Fibroblast of skin of left quadriceps (primary cell): ENCODE results near the gene GPR45.
A peak's percentile ranks its signal among the peaks of the same experiment; 100 is the strongest.
"Not testable (repeated sequence)": the region's sequence is repeated elsewhere in the genome, so short reads cannot be mapped to it uniquely, and the experiment has no call there.

Experiments
- DNase-seq, 2 experiments: peaks; one replicate each; pipeline ENCODE4 v3.0.0-alpha.2; 2013; ENCODE audit warnings: low read depth in 2 of 2

GPR45 gene, protein sequence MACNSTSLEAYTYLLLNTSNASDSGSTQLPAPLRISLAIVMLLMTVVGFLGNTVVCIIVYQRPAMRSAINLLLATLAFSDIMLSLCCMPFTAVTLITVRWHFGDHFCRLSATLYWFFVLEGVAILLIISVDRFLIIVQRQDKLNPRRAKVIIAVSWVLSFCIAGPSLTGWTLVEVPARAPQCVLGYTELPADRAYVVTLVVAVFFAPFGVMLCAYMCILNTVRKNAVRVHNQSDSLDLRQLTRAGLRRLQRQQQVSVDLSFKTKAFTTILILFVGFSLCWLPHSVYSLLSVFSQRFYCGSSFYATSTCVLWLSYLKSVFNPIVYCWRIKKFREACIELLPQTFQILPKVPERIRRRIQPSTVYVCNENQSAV

DNA sequence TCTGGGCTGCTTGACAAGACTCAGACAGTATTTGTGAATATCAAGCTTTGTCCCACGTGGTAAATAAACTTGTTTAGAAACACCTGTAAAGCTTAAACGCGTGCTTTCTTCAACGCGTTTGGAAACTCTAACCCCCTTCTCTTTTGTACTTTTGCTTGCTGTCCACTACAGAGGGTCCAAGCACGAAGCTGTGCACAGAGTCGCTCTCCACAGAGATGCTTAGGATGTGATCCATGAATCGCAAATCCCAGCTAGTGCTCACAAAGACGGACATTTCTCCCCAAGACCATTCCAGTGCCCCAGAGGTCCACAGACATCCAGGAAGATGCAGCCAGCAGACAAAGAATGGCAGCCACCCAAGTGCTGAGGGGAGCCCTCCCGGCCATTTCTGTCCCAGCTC, at the start of gene GPR45:
Gene GPR45 (plus strand): TSS at position 301 of the 400 bp plus-strand sequence. CDS start 116 bp downstream, outside the sequence.
- no peak for DNase-seq

DNA sequence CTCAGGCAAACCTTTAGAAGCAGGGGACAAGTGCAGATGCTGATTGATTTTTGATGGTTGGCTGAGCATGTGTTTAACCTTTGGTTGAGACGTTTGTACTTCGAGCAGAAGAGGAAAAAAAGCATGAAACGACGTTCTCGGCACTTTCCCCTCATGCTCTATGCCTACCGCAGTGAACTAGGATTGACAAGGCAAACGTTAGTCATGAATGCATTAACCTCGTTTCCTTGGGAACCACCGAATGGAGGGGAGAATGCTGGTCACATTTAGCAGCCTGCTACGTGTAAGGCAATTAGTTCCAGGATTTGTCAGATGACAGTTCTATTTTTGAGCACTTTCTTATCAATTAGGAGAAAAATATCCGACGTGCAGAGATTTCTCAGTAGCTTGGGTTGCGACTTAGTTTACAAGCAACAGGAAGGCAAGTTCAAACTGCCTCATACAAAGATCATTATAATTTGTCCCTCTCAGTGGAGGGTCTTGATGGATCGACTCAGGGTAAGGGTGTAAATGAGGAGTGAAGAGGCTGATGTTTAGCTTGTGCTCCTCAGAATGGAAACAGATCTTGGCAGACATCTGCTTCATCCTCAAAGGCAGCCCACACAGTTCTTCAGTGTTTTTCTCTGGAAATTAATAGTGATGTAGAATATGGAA, 47.4 kb upstream of the GPR45 start:
- DNase-seq, result no peak

DNA sequence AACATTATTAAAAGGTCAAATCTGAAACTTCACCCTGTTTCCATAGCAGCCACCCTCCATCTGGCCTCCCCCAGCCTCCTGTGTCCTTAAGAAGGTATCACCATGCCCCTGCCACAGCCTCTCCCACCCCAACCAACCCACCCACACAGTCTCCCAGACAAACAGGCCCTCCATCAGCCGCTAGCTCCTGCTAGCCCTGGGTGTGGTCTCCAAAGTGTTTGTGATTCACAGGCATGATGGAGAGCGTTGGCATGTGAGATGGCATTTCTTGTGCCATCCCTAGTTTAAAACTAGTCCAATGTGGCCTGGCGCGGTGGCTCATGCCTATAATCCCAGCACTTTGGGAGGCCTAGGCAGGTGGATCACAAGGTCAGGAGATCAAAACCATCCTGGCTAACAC, 44.9 kb upstream of the GPR45 start:
- DNase-seq, result no peak

DNA sequence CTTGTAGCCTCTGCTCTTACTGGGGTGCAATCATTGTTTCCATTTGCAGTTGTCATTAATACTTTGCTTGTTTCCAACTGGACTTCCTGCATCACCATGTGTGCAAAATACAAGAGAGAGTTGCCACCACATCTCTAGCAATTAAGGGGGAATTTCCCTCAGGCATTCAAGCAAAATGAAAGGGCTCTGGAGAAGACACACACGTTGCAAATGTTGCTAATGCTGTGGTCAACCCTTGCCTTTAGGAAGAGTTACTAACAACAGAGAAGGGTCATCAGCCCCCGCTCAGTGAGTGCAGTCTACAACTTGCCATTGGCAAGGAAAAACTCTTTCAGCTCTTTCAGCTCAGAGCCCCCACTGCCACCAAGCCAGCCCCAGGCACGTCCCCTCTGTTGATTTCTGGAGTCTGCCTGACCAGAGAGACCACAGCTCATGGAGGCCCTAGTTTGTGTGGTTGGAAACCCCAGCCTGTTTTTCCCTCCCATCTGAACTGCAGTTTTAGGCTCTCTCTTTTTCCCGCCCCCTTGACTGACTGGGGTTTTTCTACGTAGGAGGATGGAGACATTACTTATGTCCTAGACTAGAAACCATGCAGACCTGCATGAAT, 25.9 kb upstream of the GPR45 start:
- no peak for DNase-seq

DNA sequence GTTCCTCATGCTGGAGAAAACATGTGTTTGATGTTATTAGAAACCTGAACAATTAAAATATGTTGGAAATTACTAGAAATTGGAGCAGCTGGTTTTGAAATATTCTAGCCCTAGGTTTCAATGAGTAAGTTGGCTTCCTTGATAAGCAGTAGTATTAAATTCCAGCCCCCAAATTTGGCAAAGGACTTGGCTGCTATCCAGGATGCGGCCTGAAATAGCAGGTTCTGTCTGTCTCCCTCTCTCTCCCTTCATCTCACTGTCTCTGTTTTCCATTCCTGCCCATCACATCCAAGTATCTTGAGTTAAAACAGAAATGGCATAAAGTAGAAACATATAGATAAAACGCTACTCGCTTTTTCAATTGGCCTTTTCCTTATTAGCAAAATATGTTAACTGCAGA, 20.9 kb upstream of the GPR45 start:
- no peak for DNase-seq

DNA sequence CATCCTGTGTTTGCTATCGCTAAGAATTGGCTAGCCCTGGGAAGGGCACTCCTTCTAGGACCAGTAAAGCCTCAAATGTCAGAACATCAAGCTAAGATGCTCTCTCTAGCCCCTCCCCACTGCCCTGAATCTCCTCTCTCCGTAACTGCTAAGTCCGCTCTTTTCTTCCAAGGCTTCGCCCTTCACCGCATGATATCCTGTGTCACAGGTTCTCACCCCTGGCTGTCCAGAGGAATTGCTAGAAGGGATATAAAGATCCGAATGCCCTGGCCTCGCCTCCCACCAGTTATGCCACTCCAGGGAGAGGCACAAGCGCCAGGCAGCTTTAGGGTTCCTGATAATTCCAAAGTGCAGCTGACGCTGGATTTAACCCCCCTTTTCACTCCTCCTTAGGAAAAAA, 17.1 kb upstream of the GPR45 start:
- no peak for DNase-seq

DNA sequence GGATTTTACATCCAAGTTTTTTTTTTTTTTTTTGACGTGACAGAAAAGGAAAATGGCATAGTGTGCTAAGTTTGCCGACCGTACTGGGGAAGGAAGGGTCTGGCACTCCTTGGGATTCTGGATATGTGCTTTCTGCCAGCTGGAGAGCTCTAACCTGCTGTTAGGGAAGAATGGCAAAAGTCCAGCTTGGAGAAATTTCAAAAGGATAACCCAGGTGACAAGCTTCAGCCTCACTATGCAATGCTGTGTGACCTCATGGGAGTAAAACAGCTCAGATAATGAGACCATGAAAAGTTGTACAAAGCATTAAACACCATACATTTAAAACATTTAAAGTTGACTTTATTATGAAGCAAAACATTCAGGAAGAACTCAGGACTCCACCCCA, 10.3 kb upstream of the GPR45 start:
- DNase-seq, result no peak

DNA sequence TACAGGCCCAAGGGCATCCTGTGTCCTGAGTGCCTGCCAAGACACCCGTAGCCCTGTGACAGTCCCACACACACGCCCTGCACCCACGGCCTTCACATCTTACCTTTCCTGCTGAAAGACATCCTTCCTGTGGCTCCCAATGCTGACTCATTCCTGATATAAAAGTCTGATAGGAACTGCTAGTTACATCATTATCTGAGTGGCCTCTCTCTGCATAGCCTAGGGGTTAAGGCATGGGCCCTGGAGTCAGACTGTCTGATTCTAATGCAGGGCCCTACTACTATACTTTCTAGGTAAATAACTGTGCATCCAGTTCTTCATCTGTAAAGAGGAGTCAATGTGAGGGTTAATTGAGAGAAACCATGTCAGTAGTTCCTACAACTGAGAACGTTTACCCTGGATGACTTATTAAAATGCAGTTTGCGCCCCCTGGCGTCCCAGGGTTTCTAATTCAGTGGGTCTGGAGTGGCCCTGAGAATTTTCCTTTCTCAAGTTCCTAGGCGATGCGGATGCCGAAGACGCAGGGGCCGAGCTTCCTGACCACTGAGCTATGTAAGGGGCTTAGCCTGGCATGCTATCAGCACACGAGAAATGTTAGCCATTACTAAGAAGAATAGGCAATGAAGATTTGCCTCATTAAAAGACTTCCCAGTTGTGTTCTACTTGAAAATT, 6.0 kb upstream of the GPR45 start:
- peak; percentile 62 to 68 for DNase-seq

DNA sequence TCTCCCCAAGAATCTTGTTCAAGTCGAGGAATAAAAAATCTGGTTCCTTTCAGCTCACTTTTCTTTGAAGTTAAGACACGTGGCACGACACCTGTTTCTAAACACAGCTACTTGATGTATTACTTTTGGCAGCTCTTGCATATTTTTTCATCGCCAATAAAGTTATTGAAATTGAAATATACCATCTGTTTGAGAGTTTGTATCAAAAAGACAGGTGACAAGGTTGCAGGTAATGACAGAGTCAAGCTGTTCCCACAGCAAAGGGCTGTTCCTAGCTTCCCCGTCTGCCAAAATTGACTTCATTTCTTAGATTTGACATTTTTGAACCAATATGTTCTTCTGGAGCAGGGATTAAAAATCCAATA, 5.5 kb upstream of the GPR45 start:
- no peak for DNase-seq

DNA sequence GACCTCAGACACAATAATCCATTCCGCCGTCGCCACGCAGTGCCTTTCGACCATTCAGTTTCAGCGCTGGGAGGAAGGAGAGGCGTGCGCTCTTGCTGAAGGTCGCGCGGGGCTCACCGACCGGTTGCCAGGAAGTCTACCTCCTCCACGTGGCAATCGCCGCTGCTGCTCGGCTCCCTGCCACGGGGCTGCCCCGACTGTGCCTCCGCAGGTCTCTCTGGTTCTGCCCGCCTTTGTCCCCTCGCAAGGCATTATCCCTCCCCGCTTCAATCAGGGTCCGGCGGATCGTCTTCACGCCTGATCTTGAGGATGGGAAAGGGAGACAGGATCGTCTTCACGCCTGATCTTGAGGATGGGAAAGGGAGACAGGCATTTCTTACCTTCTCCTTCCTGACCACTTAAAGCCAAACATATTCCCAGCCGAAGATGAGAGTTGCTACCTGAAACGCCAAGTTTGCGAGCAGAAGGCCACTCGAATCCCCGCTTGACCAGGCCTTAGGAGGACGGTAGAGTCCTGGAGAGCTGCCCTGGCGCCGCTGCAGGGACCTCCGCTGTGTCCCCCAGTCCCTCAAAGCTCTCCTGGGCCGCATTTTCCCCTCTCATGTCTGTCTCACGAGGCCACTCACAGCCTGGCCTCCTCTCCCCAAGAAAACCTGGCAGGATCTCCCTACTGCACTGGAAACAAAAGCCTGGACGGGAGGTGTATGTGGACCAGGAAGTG, 4.3 kb upstream of the GPR45 start:
- no peak for DNase-seq

DNA sequence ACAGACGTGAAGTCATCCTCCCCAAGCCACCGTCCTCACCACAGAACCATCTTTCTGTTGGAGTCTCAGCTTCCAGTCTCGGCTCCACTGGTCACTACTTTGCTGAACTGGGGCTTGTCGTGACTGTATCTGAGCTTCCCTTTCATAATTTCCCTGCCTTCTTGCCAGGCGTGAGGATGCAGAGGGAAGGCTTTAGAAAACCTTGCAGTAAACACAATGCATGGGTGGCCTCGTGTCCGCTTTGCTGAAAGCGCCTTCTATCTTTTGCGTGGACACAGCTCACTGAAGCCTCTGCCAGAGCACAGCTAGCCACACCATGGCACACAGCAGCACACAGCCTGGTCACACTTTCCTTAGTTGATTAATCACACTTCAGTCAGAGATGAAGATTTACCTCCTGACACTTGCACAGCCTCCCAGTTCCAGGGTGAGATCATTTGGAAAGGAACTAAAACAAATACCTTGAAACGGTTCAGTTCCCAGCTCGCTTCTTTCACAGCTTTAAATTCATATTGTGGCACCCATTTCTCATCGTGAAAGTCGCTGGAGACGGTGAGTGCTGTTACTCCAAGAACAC, 2.8 kb upstream of the GPR45 start:
- DNase-seq, result no peak

DNA sequence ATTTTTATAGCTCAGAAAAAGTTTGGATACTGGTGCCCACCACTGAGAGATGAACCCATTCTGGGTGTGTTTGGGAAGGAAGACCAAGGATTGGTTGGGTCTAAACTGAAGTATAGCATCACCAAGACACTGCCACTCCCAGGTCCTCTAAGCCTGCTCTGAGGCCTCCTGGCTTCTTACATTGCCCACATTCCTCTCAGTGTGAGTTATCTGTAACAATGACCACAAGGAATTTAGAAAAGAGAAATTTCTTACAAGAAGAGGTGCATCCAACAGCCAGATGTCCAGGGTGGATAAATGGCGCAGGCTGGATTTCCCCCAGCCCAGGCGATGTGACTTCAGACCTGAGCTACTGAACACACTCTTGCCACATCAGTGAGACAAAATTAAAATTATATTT, 1.6 kb upstream of the GPR45 start:
- DNase-seq, result peak; percentile 85 to 89

DNA sequence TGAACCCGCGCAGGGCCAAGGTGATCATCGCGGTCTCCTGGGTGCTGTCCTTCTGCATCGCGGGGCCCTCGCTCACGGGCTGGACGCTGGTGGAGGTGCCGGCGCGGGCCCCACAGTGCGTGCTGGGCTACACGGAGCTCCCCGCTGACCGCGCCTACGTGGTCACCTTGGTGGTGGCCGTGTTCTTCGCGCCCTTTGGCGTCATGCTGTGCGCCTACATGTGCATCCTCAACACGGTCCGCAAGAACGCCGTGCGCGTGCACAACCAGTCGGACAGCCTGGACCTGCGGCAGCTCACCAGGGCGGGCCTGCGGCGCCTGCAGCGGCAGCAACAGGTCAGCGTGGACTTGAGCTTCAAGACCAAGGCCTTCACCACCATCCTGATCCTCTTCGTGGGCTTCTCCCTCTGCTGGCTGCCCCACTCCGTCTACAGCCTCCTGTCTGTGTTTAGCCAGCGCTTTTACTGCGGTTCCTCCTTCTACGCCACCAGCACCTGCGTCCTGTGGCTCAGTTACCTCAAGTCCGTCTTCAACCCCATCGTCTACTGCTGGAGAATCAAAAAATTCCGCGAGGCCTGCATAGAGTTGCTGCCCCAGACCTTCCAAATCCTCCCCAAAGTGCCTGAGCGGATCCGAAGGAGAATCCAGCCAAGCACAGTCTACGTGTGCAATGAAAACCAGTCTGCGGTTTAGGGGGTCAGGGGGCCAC, 897 bp downstream of the GPR45 start:
- DNase-seq, result no peak

DNA sequence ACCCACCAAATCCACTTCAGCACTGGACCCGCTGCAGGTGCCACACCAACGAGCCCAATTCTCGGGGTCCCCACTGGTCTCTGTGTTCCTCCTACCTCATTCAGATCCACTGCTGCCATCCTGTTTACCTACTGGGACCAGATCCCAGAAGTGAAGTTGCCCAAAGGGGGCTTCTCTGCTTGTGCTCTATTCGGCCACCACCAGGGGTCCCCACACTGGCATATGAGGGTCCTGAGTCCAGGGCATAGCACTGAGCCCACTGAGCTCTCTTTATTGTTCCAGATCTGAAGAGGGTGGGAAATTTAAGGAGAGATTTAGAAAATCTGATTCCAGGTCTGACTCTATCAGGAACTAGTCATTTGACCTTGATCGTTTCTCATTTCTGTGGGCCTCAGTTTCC, 2.4 kb downstream of the GPR45 start:
- no peak for DNase-seq

DNA sequence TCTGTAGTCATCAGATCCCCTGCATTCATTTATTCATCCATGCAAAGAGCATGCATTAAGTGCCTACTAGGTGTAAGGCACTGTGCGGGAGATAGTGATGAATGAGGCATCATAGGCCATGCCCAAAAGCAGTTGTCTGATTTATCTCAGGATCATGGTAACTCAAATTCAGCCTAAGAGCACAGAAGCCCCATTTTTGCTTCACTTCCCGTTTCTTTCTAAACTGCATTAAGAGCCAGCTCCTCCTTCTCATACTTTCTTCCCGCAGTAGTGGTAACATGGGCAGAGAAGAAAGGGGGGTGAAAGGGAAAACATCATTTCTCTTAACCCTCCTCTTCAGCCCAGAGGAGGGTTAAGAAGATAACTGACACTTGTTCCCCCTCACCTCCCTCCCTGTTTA, 2.9 kb downstream of the GPR45 start:
- no peak for DNase-seq

DNA sequence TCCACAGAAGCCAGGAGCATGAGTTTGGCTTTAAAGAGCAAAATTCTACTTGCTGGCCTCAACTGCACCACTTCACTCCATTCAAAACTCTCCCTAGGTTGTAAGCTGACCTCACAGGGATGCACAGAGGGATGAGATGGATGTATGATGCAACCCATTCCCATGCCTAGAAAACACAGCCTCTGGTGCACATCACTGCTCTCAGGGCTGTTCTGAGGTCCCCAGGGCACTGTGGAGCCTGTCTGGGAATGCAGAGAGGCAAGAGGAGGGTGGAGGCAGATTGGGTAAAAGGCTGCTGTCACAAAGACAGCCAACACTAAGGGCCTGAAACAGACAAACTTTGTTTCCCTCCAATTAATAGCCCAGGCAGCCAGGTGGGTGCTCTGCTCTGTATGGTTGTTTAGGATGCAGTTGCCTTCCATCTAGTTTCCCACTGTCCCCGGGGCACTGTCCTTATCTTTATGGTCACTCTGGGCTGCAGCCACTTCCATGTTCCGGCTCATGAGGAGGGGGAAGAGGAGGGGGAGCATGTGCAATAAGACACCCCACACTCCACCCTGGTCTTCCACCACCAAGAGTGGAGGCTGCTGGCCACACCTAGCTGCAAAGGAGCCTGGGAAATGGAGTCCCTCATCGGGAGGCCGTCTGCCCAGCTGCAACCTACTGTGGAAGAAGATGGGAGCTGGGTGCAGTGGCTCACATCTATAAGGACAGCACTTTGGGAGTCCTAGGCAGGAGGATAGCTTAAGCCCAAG, 7.0 kb downstream of the GPR45 start:
- DNase-seq, result no peak

DNA sequence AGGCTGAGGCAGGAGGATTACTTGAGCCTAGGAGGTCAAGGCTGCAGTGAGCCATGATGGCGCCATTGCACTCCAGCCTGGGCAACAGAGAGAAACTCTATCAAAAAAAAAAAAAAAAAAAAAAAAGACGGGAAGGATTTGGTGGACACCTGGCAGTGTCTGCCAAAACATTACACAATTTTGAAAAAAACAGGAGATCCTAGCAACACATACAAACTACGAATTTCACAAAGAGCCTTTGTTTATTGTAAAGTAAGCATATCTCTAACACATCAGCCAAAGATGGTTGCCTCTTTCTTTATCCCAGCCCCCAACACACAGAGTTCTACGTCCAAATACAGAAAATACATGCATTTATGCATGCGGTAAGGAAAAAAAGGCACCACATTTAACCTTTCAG, 7.6 kb downstream of the GPR45 start:
- DNase-seq, result no peak

DNA sequence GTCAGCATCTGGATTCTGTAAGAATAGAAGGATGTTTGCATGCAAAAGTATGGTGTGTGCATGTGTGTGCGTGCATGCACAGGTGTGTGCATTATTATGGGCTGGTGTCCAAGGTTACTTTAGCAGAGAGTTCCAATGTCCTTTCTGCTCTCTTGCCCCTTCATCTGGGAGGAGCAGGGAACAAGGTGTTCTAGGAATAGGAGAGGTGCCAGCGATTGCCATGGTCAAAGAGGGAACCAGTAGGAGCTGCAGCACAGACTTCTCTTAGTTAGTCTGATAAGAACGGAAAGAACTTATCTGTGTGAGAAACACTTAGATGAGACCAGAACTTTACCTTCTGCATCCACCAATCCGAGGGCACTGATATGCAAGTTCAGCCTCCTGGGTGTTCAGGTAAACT, 8.3 kb downstream of the GPR45 start:
- no peak for DNase-seq

DNA sequence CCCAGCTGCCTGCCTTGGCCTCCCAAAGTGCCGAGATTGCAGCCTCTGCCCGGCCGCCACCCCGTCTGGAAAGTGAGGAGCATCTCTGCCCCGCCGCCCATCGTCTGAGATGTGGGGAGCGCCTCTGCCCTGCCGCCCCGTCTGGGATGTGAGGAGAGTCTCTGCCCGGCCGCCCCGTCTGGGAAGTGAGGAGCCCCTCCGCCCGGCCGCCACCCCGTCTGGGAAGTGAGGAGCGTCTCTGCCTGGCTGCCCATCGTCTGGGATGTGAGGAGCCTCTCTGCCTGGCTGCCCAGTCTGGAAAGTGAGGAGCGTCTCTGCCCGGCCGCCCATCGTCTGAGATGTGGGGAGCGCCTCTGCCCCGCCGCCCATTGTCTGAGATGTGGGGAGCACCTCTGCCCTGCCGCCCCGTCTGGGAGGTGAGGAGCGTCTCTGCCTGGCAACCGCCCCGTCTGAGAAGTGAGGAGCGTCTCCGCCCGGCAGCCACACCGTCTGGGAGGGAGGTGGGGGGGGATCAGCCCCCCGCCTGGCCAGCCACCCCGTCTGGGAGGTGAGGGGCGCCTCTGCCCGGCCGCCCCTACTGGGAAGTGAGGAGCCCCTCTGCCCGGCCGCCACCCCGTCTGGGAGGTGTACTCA, 9.6 kb downstream of the GPR45 start:
- not testable (repeated sequence) for DNase-seq

DNA sequence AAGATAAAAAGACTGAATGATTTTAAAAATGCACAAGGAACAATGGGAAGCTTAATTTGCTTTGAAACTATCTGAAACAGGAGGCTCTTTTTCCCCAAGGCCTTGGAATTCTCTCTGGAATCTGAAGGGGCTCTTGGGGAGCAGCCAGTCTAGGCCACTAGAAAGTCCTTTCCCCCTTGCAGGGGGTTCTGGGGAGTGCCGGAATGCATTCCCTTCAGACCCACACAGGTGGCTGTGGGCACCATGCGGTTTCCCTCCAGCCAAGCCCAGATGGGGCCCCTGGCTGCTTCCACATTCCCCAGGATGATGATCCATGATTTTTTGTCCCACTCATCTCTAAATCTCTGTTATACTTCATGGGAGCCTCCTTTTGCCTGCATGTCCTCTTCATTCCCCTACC, 10.7 kb downstream of the GPR45 start:
- no peak for DNase-seq
